Testis (tissue), 2 donors: Measurements from ENCODE around the gene GGACT.

ENCODE experiments used
- POLR2A ChIP-seq: fragments of 450-650 bp; IDR thresholded peaks from one replicate; pipeline ENCODE4 v1.6.1; 2017; ENCODE audit warnings: antibody characterized with exemption, mild to moderate bottlenecking, moderate library complexity
- TF ChIP-seq, protein P1 (sequence below), 3 experiments: fragments of 450-650 bp in 2 of 3; fragments of 200-600 bp in 1 of 3; sonication (generic) in 1 of 3; IDR thresholded peaks; one replicate each; pipeline ENCODE4 v1.5.1; 2016 to 2019; ENCODE audit warnings: antibody characterized with exemption in 3 of 3, mild to moderate bottlenecking in 2 of 3, moderate library complexity in 1 of 3

- TF ChIP-seq, protein P1, sequence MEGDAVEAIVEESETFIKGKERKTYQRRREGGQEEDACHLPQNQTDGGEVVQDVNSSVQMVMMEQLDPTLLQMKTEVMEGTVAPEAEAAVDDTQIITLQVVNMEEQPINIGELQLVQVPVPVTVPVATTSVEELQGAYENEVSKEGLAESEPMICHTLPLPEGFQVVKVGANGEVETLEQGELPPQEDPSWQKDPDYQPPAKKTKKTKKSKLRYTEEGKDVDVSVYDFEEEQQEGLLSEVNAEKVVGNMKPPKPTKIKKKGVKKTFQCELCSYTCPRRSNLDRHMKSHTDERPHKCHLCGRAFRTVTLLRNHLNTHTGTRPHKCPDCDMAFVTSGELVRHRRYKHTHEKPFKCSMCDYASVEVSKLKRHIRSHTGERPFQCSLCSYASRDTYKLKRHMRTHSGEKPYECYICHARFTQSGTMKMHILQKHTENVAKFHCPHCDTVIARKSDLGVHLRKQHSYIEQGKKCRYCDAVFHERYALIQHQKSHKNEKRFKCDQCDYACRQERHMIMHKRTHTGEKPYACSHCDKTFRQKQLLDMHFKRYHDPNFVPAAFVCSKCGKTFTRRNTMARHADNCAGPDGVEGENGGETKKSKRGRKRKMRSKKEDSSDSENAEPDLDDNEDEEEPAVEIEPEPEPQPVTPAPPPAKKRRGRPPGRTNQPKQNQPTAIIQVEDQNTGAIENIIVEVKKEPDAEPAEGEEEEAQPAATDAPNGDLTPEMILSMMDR (IDR thresholded peaks at IDR 0.05) = no peak
- no peak for TF ChIP-seq POLR2A
Observed at GRCh38 chr13:100537951-100538462, 50.6 kb downstream of the GGACT start.
